ENCODE measurements around the gene CTIF.

The CTIF gene

GRCh38 chr18:48837676-48838075 is 298.8 kb downstream of the CTIF start:
- DNase-seq (ENCODE audit: low read depth) = no peak

- DNase-seq (ENCODE audit: low read depth) = no peak
Observed at GRCh38 chr18:48838166-48838775, 299.4 kb downstream of the CTIF start.

- DNase-seq (ENCODE audit: low read depth) = no peak
Observed at GRCh38 chr18:48838921-48839818, 300.3 kb downstream of the CTIF start.

GRCh38 chr18:48839819-48840490 is 301.1 kb downstream of the CTIF start:
- no peak for DNase-seq (ENCODE audit: low read depth)

DNA sequence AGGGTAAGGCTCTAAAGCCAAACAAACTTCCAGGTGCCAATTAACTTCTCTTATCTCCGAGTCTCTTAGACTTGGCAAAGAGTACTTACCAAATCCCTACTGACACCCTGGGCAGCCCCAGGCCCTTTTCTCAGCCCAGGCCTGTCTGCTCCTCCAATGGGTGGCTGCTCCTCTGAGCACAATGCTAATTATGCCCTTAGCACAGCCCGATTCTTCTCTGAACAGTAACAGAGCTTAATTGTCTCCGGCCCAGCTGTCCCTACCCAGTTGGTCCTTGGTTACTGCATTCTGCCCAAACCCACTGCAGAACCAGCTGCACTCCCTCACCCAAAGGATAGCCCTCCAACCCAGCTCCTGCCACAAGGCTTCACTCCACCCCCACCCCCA is 301.7 kb downstream of the CTIF start:
- no peak for DNase-seq (ENCODE audit: low read depth)

DNA sequence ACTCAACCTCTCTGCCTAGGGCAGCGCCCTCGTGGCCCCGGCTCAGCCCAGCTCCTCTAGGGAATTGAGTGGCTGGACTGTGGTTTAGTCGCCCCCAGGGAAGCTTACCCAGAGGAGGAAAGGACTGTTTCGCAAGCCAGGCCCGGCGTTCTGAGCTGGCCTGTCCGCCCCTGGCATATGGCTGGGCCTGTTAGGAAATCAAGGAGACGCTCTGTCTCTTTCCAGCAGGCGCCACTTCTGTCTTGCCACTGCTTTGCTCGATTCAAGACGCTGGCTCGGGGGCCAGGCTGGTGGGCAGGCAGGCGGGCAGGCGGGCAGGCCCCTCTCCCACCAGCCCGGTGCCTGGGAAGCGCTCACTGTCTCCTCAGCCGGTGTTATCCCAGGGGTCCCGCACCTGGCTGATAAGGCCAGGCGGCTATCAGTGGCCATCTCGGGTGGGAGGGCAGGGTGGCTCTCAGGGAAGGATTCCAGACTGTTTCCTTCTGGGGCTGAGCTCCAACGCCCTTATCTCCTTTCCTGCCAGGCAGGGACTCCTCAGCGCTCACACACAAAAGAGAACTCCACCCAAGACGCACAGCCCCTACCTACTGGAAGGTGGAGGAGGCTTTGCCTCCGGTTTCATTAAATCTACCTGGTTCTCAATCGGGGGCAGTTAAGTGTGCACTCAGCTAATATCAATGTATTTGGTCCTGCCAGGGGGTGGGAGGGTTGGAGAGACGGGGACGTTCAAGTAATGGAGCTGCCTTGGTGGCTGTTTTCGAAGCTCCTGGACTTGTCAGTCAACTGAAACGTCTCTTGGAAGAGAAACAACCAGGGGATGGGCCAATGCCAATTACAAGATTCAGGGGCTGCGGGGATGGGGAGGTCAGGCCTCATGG is 302.8 kb downstream of the CTIF start:
- DNase-seq (ENCODE audit: low read depth) = no peak

DNA sequence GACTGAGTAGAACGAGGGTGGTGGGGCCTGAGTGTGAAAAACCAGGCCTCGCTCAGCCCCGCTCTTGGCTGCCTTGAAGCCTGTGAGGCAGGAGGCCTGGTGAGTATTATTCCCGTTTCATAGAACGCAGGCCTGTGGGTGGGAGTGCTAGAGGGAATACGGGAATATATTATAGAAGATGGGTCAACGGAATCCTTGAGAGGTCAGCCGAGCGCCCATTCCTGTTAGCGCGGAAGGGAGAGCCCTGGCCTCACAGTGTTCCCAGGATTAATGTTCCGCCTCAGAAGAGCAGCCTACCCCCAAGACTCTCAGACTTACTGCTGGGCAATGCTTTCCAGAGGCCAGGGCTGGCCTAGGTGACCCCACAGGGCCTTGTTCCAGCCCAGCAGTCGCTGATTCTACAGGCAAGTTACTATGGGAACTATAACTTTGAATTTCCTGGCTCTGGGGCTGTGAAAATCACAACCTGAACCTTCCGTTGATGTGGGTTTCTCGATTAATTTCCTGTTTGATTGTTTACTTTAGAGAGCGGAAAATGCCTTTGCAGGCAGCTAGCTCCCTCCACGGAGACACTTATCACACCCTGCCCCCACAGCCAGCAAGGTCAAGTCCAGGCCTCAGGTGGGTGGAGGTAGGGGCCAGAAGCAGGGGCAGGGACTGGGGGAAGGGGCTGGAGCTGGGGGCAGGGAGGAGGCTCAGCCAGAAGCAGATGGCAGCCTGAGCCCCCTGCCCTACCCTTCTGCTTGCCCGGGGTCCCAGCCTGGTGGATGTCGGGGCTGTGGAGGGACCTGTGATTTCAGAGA is 303.6 kb downstream of the CTIF start:
- DNase-seq (ENCODE audit: low read depth) = no peak

DNA sequence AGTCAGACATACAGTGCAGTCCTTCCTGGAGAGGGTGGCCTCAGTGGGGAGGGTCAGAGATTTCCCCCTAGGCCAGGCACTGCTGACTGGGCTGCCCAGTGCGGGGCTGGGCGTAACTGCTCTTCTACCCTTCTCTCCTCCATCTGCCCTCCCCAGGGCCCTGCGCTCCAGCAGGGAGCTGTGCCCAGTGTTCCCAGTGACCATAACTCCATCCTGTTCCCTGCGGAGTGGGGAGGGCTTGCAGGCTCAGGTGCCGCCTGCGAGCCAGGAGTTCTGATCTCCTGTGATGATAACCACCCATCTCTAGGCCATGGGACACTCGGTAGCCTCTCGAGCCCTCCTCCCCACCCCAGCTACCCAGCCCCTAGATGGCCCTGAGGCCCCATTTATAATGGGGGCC is 304.3 kb downstream of the CTIF start:
- DNase-seq (ENCODE audit: low read depth) = no peak

DNA sequence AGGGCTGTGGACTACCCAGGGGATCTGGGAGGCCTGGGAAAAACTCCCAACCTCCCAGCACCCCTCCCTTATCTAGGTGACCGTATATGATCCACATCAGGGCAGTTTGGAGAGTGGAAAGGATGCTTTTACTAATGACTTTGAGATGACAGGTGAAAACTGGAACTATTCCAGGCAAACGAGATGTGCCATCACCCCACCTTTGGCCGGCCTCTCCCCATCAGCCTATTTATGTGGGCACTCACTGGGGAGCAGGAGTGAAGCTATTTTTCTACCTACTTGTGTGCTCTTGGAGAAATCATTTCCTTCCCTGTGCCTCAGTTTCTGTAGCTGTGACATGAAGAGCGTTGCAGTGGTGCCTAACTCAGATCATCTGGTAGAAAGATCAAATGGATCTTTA is 304.8 kb downstream of the CTIF start:
- DNase-seq (ENCODE audit: low read depth) = no peak

DNA sequence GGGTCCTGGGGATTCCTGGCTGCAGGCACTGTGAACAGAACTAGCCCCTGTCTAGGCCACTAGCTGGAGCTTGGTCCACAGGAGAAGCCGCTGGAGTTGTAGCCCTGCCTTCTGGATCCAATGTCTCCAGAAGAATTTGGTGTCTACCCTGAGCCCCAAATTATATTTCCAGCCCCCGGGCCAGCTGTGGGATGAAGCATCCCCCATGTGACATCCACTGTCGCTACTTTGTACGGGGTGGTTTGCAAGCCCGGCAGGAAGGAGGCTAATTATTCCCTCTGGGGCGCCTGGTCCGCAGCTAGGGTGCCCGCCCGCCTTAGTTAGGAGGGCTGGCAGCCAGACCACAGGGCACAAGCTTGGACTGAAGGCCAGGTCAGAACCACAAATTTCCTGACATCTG is 305.4 kb downstream of the CTIF start:
- no peak for DNase-seq (ENCODE audit: low read depth)

- no peak for DNase-seq (ENCODE audit: low read depth)
Observed at GRCh38 chr18:48845174-48845573, 306.3 kb downstream of the CTIF start.

DNA sequence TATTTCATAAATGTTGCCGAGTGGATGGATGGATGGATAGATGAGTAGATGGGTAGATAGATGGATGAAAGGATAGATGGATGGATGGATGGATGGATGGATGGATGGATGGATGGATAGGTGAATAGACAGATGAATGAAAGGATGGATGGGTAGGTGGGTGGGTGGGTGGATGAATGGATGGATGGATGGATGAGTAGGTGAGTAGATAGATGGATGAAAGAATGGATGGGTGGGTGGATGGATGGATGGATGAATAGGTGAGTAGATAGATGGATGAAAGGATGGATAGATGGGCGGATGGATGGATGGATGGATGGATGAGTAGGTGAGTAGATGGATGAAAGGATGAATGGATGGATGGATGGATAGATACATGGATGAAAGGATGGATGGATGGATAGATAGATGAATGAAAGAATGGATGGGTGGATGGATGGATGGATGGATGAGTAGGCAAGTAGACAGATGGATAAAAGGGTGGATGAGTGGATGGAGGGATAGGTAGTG is 307.6 kb downstream of the CTIF start:
- DNase-seq (ENCODE audit: low read depth) = no peak

DNA sequence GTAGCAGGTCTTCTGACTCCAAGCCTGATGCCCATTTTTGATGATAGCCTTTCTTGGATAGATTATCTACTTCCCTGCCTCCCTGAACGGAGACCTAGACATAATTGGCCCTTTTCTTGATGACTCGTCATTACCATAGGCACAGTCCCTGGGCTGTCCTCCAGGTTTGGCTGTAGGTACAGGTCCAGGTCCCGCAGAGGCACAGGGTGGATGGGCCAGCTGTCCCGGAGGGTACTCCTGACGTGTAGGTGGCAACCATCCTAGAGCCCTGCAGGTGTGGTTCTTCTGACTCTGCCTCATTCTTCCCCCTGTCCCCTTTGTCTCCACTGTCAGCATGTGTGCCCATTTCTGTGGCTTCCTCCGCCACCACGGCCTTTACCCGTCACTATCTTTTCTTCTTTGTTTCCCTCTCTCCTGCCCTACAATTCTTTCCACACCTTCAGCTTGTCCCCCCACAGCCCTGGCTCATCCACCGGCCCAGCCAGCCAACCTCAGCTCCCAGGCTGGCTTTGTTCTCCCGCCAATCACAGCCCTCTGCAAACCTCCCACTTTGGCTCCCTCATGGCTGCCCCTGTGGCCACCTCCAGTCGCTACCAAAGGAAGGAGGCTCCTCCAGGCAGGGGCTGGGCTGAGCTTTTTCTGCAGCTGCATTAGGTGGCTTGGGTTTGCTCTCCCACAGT is 309.1 kb downstream of the CTIF start:
- no peak for DNase-seq (ENCODE audit: low read depth)

- DNase-seq (ENCODE audit: low read depth) = no peak
Observed at GRCh38 chr18:48848641-48849143, 309.9 kb downstream of the CTIF start.

DNA sequence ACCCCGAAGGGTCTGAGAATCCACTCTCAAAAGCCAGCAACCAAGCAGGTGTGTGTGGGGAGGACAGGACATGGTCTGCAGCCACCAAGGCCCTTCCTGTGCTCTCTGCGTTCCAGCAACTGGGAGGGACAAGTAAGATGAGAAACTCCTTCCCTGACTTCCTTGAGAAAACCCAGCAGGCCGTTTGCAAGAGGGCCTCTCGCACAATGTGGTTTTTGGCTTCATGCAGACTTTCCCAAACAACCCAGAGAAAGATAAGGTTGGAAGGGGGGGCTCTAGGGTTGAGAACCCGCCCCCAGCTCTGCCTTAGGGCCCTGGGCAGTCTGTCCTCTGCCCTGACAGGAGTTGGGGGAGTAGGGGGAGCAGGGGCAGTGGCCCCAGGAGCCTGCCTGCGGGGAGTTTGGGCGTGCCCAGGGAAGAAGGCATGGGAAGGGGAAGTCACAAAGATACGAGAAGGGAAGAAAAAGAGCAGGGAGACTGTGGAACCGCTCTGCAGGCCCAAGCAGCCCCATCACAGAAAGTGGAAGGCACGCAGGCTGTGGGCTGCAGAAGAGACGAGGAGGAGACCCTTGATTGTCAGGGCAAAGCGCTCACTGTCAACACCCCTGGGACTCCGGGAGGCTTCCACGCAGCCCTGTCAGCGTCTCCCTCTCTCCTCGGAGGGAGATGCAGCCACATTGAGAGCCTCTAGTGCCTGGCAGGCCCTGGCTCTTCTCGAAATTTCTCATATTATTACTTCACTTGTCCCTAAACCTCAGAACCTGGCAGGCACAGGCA is 312.2 kb downstream of the CTIF start:
- DNase-seq (ENCODE audit: low read depth) = no peak

GRCh38 chr18:48851599-48851960 is 312.7 kb downstream of the CTIF start:
- DNase-seq (ENCODE audit: low read depth) = no peak

DNA sequence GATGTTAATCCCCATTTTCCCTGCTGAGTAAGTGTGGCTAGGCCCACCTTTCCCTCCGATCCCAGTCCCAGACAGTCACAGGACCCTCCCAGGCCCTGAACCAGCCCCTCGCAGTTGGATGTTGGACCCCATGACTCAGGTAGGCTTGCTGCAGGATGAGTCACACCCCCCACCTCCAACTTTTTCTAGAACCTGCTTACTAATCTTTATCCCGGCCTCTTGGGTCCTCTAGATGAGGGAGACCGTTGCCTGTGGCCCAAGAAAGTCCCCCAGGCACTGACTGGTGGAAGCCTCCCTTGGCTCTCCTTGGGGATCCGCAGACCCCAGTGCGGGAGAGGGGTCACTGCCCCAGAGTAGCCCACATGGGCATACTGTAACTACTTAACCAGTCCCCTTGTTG is 313.5 kb downstream of the CTIF start:
- DNase-seq (ENCODE audit: low read depth) = no peak

GRCh38 chr18:48852794-48853193 is 314.0 kb downstream of the CTIF start:
- no peak for DNase-seq (ENCODE audit: low read depth)

DNA sequence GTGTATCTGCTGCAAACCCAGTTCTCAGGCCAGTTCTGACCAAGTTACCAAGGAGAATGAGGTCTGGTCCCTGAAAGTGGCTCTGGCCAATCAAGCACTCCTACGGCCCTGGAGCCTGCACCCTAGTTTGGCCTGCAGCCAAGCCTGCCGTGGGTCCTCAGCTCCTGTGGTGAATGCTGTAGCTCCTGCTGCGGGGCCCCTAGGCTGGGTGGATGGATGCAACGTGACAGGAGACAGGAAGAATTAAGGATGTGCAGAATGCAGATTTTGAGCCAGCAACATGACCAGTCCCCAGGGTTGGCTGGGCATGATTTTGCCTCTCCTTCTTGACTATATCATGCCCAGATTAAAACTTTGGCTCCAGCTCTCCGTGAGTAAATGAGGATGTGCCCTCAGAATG is 314.8 kb downstream of the CTIF start:
- DNase-seq (ENCODE audit: low read depth) = no peak

DNA sequence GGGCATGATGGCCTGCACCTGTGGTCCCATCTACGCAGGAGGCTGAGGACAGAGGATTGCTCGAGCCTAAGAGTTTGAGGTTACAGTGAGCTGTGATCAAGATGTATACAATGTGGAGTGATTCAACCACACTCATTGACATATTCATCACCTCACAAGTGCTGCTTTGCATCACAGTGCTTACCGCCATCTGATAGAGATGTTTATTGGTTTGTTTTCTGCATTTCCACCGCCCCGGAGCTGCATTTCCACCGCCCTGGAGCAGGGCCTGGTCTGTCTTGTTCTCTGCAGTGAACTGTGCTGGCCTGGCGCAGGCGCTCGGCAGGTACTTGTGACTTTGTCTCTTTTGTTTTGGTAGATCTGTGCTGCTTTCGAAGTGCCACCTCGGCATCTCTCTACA is 315.9 kb downstream of the CTIF start:
- no peak for DNase-seq (ENCODE audit: low read depth)

Measured in stimulated activated CD8-positive, alpha-beta memory T cell treated with anti-CD3 and anti-CD28 coated beads, Interleukin-15, amount 100 ng/mL, for 24 hours (primary cell).